Activated CD4-positive, alpha-beta memory T cell treated with anti-CD3 and anti-CD28 coated beads for 36 hours (primary cell): Measurements from ENCODE around the gene NPHP4. TPM values are rescaled to one million over a fixed set of nuclear protein-coding genes. Genes with fewer than 3 reads are reported as not detected.

Experiments used
- CTCF ChIA-PET: fragments of 350-600 bp; sonication (Branson Sonifier 250); formaldehyde crosslinking; loops from one replicate; lab custom pipeline; 2021; ENCODE audit warnings: antibody characterized with exemption, inconsistent platforms; lab: Charles Lee
- POLR2A ChIA-PET: fragments of 350-600 bp; sonication (Branson Sonifier 250); formaldehyde crosslinking; loops from one replicate; lab custom pipeline; 2021; ENCODE audit warnings: antibody characterized with exemption; lab: Charles Lee
- DNase-seq: peaks from one replicate; pipeline ENCODE4 v3.0.0-alpha.2; 2020
- H3K27ac Mint-ChIP-seq: one replicate; pipeline ENCODE4 v1.8.0; 2021; ENCODE audit warnings: mixed read lengths
- H3K27me3 Mint-ChIP-seq: one replicate; pipeline ENCODE4 v1.8.0; 2021; ENCODE audit warnings: mixed read lengths
- H3K36me3 Mint-ChIP-seq: one replicate; pipeline ENCODE4 v1.8.0; 2021; ENCODE audit warnings: mixed read lengths
- H3K4me1 Mint-ChIP-seq: one replicate; pipeline ENCODE4 v1.8.0; 2021; ENCODE audit warnings: low read depth, mixed read lengths
- H3K4me3 Mint-ChIP-seq: one replicate; pipeline ENCODE4 v1.8.0; 2021; ENCODE audit warnings: mild to moderate bottlenecking, mixed read lengths
- H3K9me3 Mint-ChIP-seq: one replicate; pipeline ENCODE4 v1.8.0; 2021; ENCODE audit warnings: mixed read lengths
- intact Hi-C: fragments of 100-400 bp; cut with micrococcal nuclease; formaldehyde crosslinking; loops from one replicate; pipeline ENCODE4 v1.15.1; 2023
- total RNA-seq, 2 experiments: library from RNA; stranded (reverse); gene quantifications; one replicate each; pipeline ENCODE4 v1.2.3, GENCODE V29; 2021

The NPHP4 gene
- total RNA-seq, 2 experiments from 2014 or later = 14.0 to 14.6 TPM

DNA sequence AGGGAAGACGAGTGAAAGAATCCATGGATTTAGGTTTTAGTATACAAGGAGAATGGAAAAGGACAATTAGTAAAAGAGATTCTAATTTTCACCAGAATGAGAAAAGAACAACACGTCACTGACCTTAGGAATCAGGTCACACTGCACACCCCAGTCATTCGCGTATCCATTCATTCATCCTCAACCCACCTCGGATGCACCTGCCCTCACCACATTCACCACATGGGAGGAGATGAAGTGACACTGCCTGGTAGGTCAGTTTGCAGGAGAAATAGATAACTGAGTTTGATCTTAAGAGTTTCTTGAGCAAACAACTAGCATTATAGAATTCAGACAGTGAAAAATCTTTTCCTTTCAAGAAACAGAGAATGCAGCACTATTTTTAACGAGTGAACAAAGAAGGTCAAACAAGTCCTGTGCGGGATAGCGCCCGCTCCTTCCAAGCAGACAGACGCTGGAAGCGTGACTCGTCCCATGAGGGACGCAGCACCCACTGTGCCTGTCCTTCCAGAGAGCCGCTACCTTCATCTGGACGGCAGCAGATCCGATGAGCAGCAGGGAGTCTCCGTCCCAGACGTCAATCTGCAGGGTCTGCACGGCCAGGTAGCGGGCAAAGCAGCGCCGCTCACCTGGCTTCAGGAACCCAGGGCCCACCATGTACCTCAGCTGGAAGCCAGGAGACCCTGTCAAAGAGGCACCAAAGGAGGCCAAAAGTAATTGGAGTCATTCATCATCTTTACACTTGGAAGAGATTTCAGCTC, 101.7 kb downstream of the NPHP4 start:
- peaks cover 9% of the 10 kb centered on the region for H3K36me3 Mint-ChIP-seq
- H3K4me3 Mint-ChIP-seq = no peak overlapping the region
- CTCF ChIA-PET = no interaction called here
- H3K27me3 Mint-ChIP-seq = no peaks in the 10 kb centered on the region
- no peaks in the 10 kb centered on the region for H3K4me1 Mint-ChIP-seq
- intact Hi-C loops = no loop called here
- DNase-seq = no peak
- H3K27ac Mint-ChIP-seq = no peak overlapping the region
- POLR2A ChIA-PET = no interaction called here
- H3K9me3 Mint-ChIP-seq = peaks cover 2% of the 10 kb centered on the region

DNA sequence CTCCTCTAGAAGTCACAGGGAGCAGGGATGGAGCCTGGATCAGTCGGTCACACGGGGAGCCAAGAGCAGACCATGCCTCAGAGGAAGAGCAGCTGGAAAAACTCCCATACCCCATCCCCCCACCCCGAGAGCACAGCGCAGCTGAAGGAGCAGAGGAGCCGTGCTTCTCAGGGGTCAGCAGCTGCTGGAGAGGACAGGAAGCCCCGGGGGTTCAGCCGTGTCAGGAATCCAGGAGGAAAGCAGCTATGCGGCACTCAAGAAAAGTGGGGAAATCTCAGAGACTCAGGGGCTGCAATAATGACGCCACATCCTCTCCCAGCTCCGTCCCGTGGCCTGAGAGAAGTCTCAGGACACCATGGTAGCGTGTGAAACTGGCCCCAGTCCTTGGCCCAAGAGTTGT, 102.3 kb downstream of the NPHP4 start:
- Mint-ChIP-seq H3K27ac (no peak overlapping the region), H3K9me3 (peaks cover 2% of the 10 kb centered on the region), H3K36me3 (peaks cover 7% of the 10 kb centered on the region), H3K27me3 (no peaks in the 10 kb centered on the region), H3K4me1 (no peaks in the 10 kb centered on the region), H3K4me3 (no peak overlapping the region)
- no peak for DNase-seq
- CTCF ChIA-PET = no interaction called here
- intact Hi-C loops = no loop called here
- POLR2A ChIA-PET = no interaction called here

DNA sequence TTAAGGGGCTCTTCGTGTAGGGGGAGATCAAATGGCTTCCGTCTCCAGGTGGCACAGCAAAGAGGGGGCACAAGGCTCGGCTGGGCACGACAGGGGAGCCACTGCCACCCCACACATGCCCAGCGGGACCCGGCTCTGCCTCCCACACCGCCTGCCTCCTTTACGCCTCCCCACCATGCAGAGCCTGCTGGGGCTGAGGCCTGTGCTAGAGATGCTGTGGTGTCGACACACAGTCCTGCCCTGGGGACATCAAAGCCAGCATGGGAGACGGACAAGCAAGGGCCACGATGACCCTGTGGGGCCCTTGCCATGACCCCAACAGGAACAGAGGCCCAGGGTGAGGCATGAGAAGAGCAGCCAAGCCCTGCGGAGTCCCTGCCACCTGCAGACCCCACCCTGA, 102.8 kb downstream of the NPHP4 start:
- ChIA-PET POLR2A (no interaction called here), CTCF (no interaction called here)
- Mint-ChIP-seq H3K9me3 (no peaks in the 10 kb centered on the region), H3K4me3 (no peak overlapping the region), H3K36me3 (peaks cover 2% of the 10 kb centered on the region), H3K27me3 (no peaks in the 10 kb centered on the region), H3K27ac (no peak overlapping the region), H3K4me1 (no peaks in the 10 kb centered on the region)
- DNase-seq = no peak
- intact Hi-C loops = no loop called here

DNA sequence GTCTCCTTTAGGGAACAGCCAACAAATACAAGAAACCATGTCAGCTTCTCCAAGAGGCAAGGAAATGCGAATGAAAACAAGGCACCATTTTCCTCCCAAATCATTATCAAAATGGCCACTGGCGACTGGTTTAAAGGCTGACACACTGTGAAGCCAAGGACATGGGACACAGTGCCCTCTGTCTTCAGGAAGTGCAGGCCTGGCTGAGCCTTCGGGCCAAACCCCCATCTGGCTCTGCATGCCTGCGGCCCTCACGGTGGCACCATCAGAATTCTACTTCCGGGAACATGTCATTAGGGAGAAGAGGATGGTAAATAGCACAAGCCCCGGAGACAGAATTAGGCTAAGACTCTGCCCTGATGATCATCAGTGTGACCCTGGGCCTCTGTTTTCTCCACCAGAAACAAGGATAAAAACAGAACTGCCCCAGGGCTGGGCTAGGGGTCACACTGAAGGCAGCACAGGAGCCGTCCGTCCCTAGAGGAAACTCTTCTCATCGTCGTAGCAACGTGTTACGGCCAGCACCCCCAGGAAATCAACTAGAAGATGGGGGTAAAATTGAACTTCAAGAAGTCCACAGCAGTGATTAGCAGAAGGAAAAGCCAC, 103.5 kb downstream of the NPHP4 start:
- intact Hi-C loops = no loop called here
- DNase-seq = no peak
- Mint-ChIP-seq H3K4me1 (no peaks in the 10 kb centered on the region), H3K27ac (no peak overlapping the region), H3K36me3 (peaks cover 2% of the 10 kb centered on the region), H3K27me3 (no peaks in the 10 kb centered on the region), H3K4me3 (no peak overlapping the region), H3K9me3 (no peaks in the 10 kb centered on the region)
- POLR2A ChIA-PET = no interaction called here
- CTCF ChIA-PET = no interaction called here

DNA sequence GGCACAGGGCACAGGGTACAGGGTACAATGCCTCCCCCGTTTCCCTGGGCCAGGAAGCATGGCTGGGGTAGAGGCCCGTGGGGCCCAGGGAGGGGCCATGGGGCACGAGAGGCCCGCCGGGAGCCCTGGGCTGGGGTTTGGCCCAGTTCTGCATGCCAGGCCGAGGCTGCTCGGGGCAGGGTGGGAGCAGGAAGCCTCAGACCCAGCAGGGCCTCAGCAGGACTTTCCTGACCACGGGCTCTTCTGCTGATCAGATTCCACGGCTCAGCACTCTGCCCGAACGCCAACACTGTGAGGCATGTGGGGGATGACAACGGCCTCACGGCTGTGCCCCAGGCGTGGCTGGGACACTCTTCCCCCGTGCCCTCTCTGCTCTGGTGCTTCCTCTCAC, 104.3 kb downstream of the NPHP4 start:
- Mint-ChIP-seq H3K27ac (no peak overlapping the region), H3K4me3 (no peak overlapping the region), H3K27me3 (no peaks in the 10 kb centered on the region), H3K4me1 (no peaks in the 10 kb centered on the region), H3K36me3 (peaks cover 2% of the 10 kb centered on the region), H3K9me3 (no peaks in the 10 kb centered on the region)
- intact Hi-C loops = no loop called here
- POLR2A ChIA-PET = no interaction called here
- no peak for DNase-seq
- CTCF ChIA-PET = no interaction called here

DNA sequence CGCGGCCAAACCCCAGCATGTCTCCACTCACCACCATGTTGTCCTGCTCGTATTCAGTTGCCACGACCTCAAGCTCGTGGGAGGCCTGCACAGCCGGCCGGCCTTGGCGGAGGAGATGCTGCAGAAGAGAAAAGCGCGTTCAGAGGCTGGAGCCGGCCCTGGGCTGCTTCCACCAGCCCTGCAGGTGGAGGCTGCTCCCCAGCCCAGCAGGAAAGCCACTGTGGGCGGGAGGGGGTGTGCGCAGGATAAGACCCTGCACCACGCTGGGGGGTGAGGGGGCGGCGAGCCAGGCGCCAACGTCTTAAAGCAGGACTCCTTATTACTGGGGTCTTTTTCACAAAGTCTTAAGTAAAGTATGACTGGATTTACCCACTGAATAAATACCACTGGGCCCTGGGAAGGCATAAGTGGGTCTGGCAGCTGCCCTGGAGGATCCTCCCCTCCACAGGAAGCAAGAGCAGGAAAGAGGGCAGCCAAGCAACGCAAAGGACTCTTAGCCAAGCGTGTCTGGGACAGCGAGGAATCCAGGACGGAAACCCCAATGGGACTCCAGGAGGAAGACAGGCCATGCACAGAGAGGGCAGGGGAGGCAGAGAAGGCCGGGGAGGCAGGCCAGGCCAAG, 104.8 kb downstream of the NPHP4 start:
- Mint-ChIP-seq H3K4me3 (no peak overlapping the region), H3K27me3 (no peaks in the 10 kb centered on the region), H3K36me3 (peaks cover 7% of the 10 kb centered on the region), H3K4me1 (no peaks in the 10 kb centered on the region), H3K9me3 (no peaks in the 10 kb centered on the region), H3K27ac (no peak overlapping the region)
- intact Hi-C loops = no loop called here
- DNase-seq = no peak
- CTCF ChIA-PET = no interaction called here
- POLR2A ChIA-PET = no interaction called here

DNA sequence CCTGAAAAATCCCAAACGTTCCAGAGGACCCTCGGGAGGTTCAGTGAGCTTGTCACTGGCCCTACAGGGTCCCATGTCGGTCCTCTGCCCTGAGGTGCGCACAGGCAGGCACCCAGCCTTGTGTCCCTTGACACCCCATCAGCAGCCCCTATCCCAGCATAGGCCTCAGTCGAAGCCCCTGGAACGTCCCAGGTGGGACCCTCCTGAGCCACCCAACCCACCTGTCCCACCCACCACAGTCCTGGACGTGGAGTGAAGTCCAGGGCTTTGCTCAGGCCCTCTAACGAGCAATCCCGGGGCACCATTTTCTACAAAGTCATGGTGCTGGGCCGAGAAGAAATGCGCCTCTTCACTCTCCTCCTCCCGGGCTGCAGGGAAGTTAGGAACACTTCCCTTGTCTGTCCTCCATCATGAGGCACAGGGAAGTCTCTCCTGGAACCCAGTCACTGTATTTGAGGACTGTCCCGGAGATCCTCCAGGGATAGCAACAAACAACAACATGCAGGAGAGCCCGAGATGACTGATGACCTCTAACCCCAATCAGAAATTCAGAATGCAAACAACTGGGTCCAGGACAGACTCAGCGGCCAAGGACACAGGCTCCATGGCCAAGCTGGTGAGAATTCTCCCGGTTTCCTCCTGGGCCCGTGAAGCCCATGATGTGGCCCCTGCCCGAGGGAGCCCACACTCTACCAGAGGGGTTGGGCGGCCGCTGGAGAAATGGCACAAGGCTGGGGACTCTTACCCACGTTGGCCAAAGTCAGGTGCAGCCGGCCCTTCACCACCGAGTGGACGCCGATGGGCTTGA, 105.5 kb downstream of the NPHP4 start:
- intact Hi-C loops = no loop called here
- Mint-ChIP-seq H3K27me3 (no peaks in the 10 kb centered on the region), H3K4me1 (no peaks in the 10 kb centered on the region), H3K4me3 (no peak overlapping the region), H3K36me3 (peaks cover 9% of the 10 kb centered on the region), H3K9me3 (no peaks in the 10 kb centered on the region), H3K27ac (no peak overlapping the region)
- ChIA-PET CTCF (no interaction called here), POLR2A (no interaction called here)
- DNase-seq = no peak

DNA sequence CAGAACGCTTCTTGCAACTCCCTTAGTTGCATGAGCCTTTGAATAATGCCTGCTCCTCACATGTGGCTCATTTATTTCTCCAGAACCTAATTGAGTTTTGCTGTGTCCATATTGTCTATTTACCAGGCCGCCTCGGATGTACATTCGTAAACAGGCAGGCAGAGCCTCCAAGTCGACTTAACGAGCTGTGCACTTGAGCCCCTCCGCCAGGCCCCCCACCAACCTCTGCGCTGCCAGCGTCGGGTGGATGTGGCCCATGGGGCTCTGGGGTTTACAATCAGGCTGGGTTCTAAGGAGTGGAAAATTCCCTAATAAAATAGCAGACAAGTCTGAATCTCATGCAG, 106.1 kb downstream of the NPHP4 start:
- Mint-ChIP-seq H3K27ac (no peak overlapping the region), H3K27me3 (no peaks in the 10 kb centered on the region), H3K4me1 (no peaks in the 10 kb centered on the region), H3K4me3 (no peak overlapping the region), H3K9me3 (no peaks in the 10 kb centered on the region), H3K36me3 (peaks cover 10% of the 10 kb centered on the region)
- DNase-seq = no peak
- ChIA-PET CTCF (no interaction called here), POLR2A (no interaction called here)
- intact Hi-C loops = no loop called here

DNA sequence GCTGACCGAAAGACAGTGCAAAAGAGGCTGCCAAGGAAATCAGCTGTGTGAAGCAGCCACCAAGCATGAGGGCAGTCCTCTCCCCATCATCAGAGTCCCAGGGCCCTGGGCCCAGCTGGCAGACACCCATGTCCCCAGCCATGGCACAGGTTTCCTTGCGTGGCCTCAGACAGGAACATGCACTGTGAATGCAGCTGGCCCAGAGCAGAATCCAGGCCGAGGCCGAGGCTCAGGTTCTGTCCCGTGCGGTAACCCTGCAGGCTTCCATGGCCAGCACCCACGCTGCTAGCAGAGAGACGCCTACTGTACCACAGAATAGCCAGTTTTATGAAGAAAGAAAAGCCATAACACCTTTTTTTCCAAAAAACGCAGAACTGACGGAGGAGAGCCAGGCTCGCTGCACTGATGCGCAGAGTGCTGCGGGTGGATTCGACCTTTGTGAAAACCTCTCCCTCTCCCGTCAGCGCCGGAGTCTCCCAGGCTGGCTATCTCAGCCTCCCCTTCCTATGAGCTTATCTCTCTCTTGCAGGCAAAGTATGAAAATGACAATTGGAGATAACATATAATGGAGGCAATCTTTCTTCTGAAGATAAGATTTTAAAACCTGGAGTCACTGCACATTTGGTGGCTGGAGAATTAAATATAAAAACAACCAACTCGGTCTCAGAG, 106.6 kb downstream of the NPHP4 start:
- Mint-ChIP-seq H3K27me3 (no peaks in the 10 kb centered on the region), H3K9me3 (no peaks in the 10 kb centered on the region), H3K27ac (no peak overlapping the region), H3K4me1 (no peaks in the 10 kb centered on the region), H3K4me3 (no peak overlapping the region), H3K36me3 (peaks cover 12% of the 10 kb centered on the region)
- ChIA-PET CTCF (no interaction called here), POLR2A (no interaction called here)
- intact Hi-C loops = no loop called here
- no peak for DNase-seq

DNA sequence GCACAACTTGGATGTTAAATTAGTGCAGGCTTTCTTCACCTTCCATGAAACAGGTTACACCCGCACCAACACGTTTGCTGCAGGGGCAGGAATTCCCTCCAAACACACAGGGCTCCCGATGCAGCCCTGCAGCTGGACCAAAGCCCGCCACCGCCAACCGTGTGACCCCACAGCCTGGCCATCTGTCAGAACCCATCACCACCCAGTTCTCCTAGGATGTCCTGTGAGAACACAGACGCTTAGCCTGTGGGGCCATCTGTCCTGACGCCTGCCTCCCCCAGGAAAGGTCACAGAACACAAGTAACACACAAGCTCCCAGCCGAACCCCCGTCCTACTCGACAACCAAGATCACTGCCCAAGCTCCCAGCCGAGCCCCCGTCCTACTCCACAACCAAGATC, 108.1 kb downstream of the NPHP4 start:
- intact Hi-C loops = no loop called here
- peaks cover 5% of the 10 kb centered on the region for H3K9me3 Mint-ChIP-seq
- POLR2A ChIA-PET = no interaction called here
- DNase-seq = no peak
- H3K4me1 Mint-ChIP-seq = no peaks in the 10 kb centered on the region
- H3K27me3 Mint-ChIP-seq = no peaks in the 10 kb centered on the region
- CTCF ChIA-PET = interaction anchor here (1.2 kb wide), 1 partner anchor 90 kb away, joined by 3 read pairs; no protein-coding TSS in a partner anchor
- H3K36me3 Mint-ChIP-seq = peaks cover 26% of the 10 kb centered on the region
- no peak overlapping the region for H3K27ac Mint-ChIP-seq
- no peak overlapping the region for H3K4me3 Mint-ChIP-seq

DNA sequence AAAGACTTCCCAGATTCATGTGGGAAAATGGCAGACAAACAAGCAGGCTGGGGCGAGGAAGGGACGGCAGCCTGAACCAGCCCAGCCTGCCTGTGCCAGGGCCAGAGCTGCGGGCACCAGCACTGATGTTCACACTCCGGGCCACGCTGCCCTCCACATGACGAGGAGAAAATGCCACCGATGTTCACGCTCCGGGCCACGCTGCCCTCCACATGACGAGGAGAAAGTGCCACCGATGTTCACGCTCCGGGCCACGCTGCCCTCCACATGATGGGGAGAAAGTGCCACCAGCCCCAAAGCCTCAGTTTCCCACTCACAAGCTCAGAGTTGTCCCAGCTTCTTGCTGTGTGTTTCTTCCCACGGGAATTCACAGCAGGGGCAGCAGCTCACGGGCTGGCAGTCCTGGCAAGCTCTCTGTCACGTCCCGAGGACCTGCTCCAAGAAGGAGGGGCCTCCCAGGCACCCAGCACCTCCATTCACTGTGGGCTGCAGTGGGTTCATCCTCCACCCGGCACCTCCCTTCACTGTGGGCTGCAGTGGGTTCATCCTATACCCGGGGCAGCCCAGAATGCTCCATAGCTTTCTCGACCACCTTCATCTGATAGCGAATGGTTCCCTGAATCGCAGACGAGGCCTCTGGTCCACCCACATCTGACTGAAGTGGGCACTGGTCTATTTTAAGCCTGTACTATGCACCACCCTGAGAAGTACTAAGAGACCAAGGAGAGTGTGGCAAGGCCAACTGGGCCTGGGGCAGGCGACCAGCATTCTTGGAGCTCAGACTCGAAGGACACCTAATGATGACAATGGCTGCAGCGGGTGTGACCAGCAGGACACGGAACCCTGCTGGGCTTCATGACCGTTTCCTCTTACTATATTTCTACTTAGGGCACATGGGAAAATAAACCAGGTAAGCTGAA, 108.8 kb downstream of the NPHP4 start:
- POLR2A ChIA-PET = no interaction called here
- Mint-ChIP-seq H3K9me3 (peaks cover 5% of the 10 kb centered on the region), H3K27ac (no peak overlapping the region), H3K4me1 (no peaks in the 10 kb centered on the region), H3K4me3 (no peak overlapping the region), H3K36me3 (peaks cover 26% of the 10 kb centered on the region), H3K27me3 (no peaks in the 10 kb centered on the region)
- intact Hi-C loops = no loop called here
- no peak for DNase-seq
- CTCF ChIA-PET = interaction anchor here (0.6 kb wide), 1 partner anchor 205 kb away, joined by 3 read pairs; no protein-coding TSS in a partner anchor
